Measurements from ENCODE around the gene TMEM219. TPM values are rescaled to one million over a fixed set of nuclear protein-coding genes. Genes with fewer than 3 reads are reported as not detected.

TMEM219 gene
- total and polyA plus RNA-seq, 7 donors = 39.6 to 80.7 (median 56.2) TPM

GRCh38 chr16:29983420-29984136, 21.7 kb downstream of the TMEM219 start:
- 84 to 96% (median 86%) methylated on average over 12 of the region's 12 CpGs for WGBS, 3 donors
- no peak for TF ChIP-seq CTCF (IDR thresholded peaks at IDR 0.05)
- no peaks in the 10 kb centered on the region for H3K9me3 ChIP-seq
- intact Hi-C loops (cut with DNase I) = loop anchor here in 1 of 2 donors (1.0 kb wide), 1 partner anchor 8 kb away; no protein-coding TSS in a partner anchor
- H3K27ac ChIP-seq = no peak overlapping the region
- no peak overlapping the region for H3K4me3 ChIP-seq
- no peaks in the 10 kb centered on the region for H3K4me1 ChIP-seq
- peaks cover 20 to 100% of the 10 kb centered on the region in 2 donors for H3K36me3 ChIP-seq (ENCODE audit: insufficient read depth in 1 of 2, low read depth in 1 of 2)
- no peak for DNase-seq
- H3K27me3 ChIP-seq (ENCODE audit: insufficient read depth in 3 of 3, low read length in 2 of 3) = no peaks in the 10 kb centered on the region
- ATAC-seq = no peak

GRCh38 chr16:29984137-29984763, 22.4 kb downstream of the TMEM219 start:
- ATAC-seq = no peak
- Histone ChIP-seq H3K4me3 (no peak overlapping the region), H3K9me3 (no peaks in the 10 kb centered on the region), H3K27me3 (ENCODE audit: insufficient read depth in 3 of 3, low read length in 2 of 3) (no peaks in the 10 kb centered on the region), H3K36me3 (ENCODE audit: insufficient read depth in 1 of 2, low read depth in 1 of 2) (peaks cover 20 to 100% of the 10 kb centered on the region in 2 donors), H3K27ac (no peak overlapping the region), H3K4me1 (no peaks in the 10 kb centered on the region)
- intact Hi-C loops (cut with DNase I) = loop anchor here in 1 of 2 donors (1.0 kb wide), 1 partner anchor 9 kb away; no protein-coding TSS in a partner anchor
- no peak for DNase-seq
- TF ChIP-seq CTCF (IDR thresholded peaks at IDR 0.05) = no peak
- 75 to 94% (median 82%) methylated on average over 6 of the region's 6 CpGs for WGBS, 3 donors

- DNase-seq (no peak), ATAC-seq (peak in 2 of 4 donors; percentile 58 to 63)
- intact Hi-C loops (cut with DNase I) = loop anchor here in 1 of 2 donors (1.0 kb wide), 1 partner anchor 9 kb away; no protein-coding TSS in a partner anchor
- H3K9me3 ChIP-seq = no peaks in the 10 kb centered on the region
- no peak overlapping the region for H3K4me3 ChIP-seq
- TF ChIP-seq CTCF (IDR thresholded peaks at IDR 0.05) = no peak
- 68 to 82% (median 69%) methylated on average over 5 of the region's 5 CpGs for WGBS, 3 donors
- H3K4me1 ChIP-seq = no peaks in the 10 kb centered on the region
- H3K36me3 ChIP-seq (ENCODE audit: insufficient read depth in 1 of 2, low read depth in 1 of 2) = peaks cover 20 to 100% of the 10 kb centered on the region in 2 donors
- no peaks in the 10 kb centered on the region for H3K27me3 ChIP-seq (ENCODE audit: insufficient read depth in 3 of 3, low read length in 2 of 3)
- H3K27ac ChIP-seq = no peak overlapping the region
These were observed 22.9 kb downstream of the TMEM219 start for GRCh38 chr16:29984764-29985147.

- ATAC-seq = peak in 1 of 4 donors; percentile 13
These were observed 23.5 kb downstream of the TMEM219 start for GRCh38 chr16:29985271-29985811.

More at GRCh38 chr16:29985271-29985811, 23.5 kb downstream of the TMEM219 start:
- TF ChIP-seq CTCF (IDR thresholded peaks at IDR 0.05) = no peak
- no peak for DNase-seq
- Histone ChIP-seq H3K36me3 (ENCODE audit: insufficient read depth in 1 of 2, low read depth in 1 of 2) (peaks cover 17 to 100% of the 10 kb centered on the region in 2 donors), H3K9me3 (no peaks in the 10 kb centered on the region), H3K27ac (no peak overlapping the region), H3K4me3 (no peak overlapping the region), H3K4me1 (no peaks in the 10 kb centered on the region), H3K27me3 (ENCODE audit: insufficient read depth in 3 of 3, low read length in 2 of 3) (no peaks in the 10 kb centered on the region)
- intact Hi-C loops (cut with DNase I) = no loop called here
- 93% methylated on average over 27 to 28 of the region's 28 CpGs for WGBS, 3 donors

Measured in psoas muscle (tissue), 8 donors.